Sigmoid colon (tissue), 4 donors: ENCODE data around the gene IL17RB.

Experiments
- POLR2A ChIP-seq, 2 donors: fragments of 450-650 bp; IDR thresholded peaks; one replicate each; pipeline ENCODE4 v1.6.1; 2016; ENCODE audit warnings: antibody characterized with exemption in 2 of 2, mild to moderate bottlenecking in 2 of 2, moderate library complexity in 2 of 2
- POLR2AphosphoS5 ChIP-seq, 4 donors: sonication (generic); formaldehyde crosslinking; IDR thresholded peaks; one replicate each; pipeline ENCODE4 v1.6.1; 2017; ENCODE audit warnings: antibody characterized with exemption in 4 of 4
- TF ChIP-seq, protein P1 (sequence below), 4 experiments: fragments of 450-650 bp in 3 of 4; fragments of 200-600 bp in 1 of 4; IDR thresholded peaks; one replicate each; pipeline ENCODE4 v1.5.1; 2016 to 2019; ENCODE audit warnings: antibody characterized with exemption in 4 of 4, mild to moderate bottlenecking in 3 of 4, moderate library complexity in 2 of 4

GRCh38 chr3:53836084-53836872 lies 10.1 kb upstream of the IL17RB start:
- TF ChIP-seq, protein P1, sequence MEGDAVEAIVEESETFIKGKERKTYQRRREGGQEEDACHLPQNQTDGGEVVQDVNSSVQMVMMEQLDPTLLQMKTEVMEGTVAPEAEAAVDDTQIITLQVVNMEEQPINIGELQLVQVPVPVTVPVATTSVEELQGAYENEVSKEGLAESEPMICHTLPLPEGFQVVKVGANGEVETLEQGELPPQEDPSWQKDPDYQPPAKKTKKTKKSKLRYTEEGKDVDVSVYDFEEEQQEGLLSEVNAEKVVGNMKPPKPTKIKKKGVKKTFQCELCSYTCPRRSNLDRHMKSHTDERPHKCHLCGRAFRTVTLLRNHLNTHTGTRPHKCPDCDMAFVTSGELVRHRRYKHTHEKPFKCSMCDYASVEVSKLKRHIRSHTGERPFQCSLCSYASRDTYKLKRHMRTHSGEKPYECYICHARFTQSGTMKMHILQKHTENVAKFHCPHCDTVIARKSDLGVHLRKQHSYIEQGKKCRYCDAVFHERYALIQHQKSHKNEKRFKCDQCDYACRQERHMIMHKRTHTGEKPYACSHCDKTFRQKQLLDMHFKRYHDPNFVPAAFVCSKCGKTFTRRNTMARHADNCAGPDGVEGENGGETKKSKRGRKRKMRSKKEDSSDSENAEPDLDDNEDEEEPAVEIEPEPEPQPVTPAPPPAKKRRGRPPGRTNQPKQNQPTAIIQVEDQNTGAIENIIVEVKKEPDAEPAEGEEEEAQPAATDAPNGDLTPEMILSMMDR (IDR thresholded peaks at IDR 0.05): no peak
- TF ChIP-seq POLR2AphosphoS5 (IDR thresholded peaks at IDR 0.05) (no peak), POLR2A (IDR thresholded peaks at IDR 0.05) (no peak)
